SU-DHL-6 (cell line): ENCODE results near the gene STK32C.

Source experiments
- EZH2phosphoT487 ChIP-seq: fragments of 200-600 bp; sonication (generic), shearing (Covaris generic); conservative IDR thresholded peaks from 2 replicates; pipeline ENCODE4 v1.6.1; 2018; ENCODE audit warnings: mild to moderate bottlenecking, antibody characterized with exemption, low read length, moderate library complexity, mixed read lengths
- TF ChIP-seq, protein P1 (sequence below): fragments of 200-600 bp; sonication (generic); IDR thresholded peaks from one replicate; pipeline ENCODE4 v1.5.1; 2017; ENCODE audit warnings: antibody characterized with exemption, mild to moderate bottlenecking, low read length, moderate library complexity; ENCODE audit not compliant: insufficient read depth, poor library complexity, severe bottlenecking

GRCh38 chr10:132275426-132276178 lies 32.1 kb downstream of the STK32C start:
- TF ChIP-seq, protein P1, sequence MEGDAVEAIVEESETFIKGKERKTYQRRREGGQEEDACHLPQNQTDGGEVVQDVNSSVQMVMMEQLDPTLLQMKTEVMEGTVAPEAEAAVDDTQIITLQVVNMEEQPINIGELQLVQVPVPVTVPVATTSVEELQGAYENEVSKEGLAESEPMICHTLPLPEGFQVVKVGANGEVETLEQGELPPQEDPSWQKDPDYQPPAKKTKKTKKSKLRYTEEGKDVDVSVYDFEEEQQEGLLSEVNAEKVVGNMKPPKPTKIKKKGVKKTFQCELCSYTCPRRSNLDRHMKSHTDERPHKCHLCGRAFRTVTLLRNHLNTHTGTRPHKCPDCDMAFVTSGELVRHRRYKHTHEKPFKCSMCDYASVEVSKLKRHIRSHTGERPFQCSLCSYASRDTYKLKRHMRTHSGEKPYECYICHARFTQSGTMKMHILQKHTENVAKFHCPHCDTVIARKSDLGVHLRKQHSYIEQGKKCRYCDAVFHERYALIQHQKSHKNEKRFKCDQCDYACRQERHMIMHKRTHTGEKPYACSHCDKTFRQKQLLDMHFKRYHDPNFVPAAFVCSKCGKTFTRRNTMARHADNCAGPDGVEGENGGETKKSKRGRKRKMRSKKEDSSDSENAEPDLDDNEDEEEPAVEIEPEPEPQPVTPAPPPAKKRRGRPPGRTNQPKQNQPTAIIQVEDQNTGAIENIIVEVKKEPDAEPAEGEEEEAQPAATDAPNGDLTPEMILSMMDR: no peak
- no peak for TF ChIP-seq EZH2phosphoT487
